A549 (cell line): ENCODE results near the gene MYLK4.

Source experiments
- BHLHE40 ChIP-seq: IDR thresholded peaks from 2 replicates; pipeline ENCODE4 v1.6.1; 2012; ENCODE audit warnings: low read depth, low read length, inconsistent platforms
- EHMT2 ChIP-seq: fragments of 200-600 bp; sonication (generic); IDR thresholded peaks from 2 replicates; pipeline ENCODE4 v1.6.1; 2016; ENCODE audit warnings: antibody characterized with exemption, low read depth, mild to moderate bottlenecking, moderate library complexity
- ESRRA ChIP-seq: fragments of 150-350 bp; IDR thresholded peaks from 2 replicates; pipeline ENCODE4 v1.6.1; 2014; ENCODE audit warnings: mild to moderate bottlenecking, low read length, borderline replicate concordance
- NPAS2 ChIP-seq: fragments of 250-450 bp; sonication (Bioruptor Pico); IDR thresholded peaks from 2 replicates; pipeline ENCODE4 v1.8.0; 2022; ENCODE audit warnings: mild to moderate bottlenecking, moderate library complexity, borderline replicate concordance
- RAD21 ChIP-seq, 2 experiments: fragments of >200 bp in 1 of 2; sonication (Bioruptor Twin) in 1 of 2; formaldehyde crosslinking in 1 of 2; IDR thresholded peaks in 1 of 2; conservative IDR thresholded peaks in 1 of 2; 2 replicates in 1 of 2; 3 replicates in 1 of 2; pipeline ENCODE4 v1.6.1; 2012 to 2018; ENCODE audit warnings: inconsistent platforms in 1 of 2
- RNF2 ChIP-seq: fragments of 200-600 bp; sonication (generic); IDR thresholded peaks from 2 replicates; pipeline ENCODE4 v1.6.1; 2016; ENCODE audit warnings: low read depth, mild to moderate bottlenecking, antibody characterized with exemption, moderate library complexity, borderline replicate concordance
- SREBF2 ChIP-seq: fragments of 450-650 bp; IDR thresholded peaks from 2 replicates; pipeline ENCODE4 v1.6.1; 2014; ENCODE audit warnings: mild to moderate bottlenecking, moderate library complexity
- TF ChIP-seq, protein P1 (sequence below): fragments of >200 bp; sonication (Bioruptor Twin); formaldehyde crosslinking; IDR thresholded peaks from 3 replicates; pipeline ENCODE4 v1.5.1; 2016
- TF ChIP-seq, protein P2 (sequence below): IDR thresholded peaks from 2 replicates; pipeline ENCODE4 v1.6.1; 2012

DNA sequence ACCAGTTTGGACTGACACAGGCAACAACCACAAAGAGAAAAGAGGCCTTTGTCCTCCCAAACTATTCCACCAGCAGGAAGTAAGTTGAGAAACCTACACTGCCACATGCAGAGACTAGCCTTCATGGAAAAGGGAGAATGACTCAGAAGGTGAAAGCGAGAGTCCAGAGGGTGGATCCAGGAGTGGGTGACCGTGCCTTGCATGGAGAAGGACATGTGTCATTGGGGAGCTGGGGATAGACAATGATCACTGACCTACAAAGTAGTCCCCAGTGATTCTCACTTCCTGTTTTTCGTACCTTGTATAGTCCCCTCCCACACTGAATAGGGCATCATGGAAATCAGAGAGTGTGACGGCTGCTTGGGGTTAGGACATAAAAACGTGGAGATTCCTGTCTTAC, 91.9 kb downstream of the MYLK4 start:
- no peak for TF ChIP-seq SREBF2
- TF ChIP-seq, protein P1, sequence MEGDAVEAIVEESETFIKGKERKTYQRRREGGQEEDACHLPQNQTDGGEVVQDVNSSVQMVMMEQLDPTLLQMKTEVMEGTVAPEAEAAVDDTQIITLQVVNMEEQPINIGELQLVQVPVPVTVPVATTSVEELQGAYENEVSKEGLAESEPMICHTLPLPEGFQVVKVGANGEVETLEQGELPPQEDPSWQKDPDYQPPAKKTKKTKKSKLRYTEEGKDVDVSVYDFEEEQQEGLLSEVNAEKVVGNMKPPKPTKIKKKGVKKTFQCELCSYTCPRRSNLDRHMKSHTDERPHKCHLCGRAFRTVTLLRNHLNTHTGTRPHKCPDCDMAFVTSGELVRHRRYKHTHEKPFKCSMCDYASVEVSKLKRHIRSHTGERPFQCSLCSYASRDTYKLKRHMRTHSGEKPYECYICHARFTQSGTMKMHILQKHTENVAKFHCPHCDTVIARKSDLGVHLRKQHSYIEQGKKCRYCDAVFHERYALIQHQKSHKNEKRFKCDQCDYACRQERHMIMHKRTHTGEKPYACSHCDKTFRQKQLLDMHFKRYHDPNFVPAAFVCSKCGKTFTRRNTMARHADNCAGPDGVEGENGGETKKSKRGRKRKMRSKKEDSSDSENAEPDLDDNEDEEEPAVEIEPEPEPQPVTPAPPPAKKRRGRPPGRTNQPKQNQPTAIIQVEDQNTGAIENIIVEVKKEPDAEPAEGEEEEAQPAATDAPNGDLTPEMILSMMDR, result no peak
- TF ChIP-seq, protein P2, sequence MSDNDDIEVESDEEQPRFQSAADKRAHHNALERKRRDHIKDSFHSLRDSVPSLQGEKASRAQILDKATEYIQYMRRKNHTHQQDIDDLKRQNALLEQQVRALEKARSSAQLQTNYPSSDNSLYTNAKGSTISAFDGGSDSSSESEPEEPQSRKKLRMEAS, result no peak
- no peak for TF ChIP-seq RNF2
- TF ChIP-seq NPAS2 (CRISPR knock-in tag), result no peak
- no peak for TF ChIP-seq RAD21 (conservative IDR thresholded peaks at IDR 0.05 in 1 of 2, IDR thresholded peaks at IDR 0.05 in 1 of 2)
- TF ChIP-seq EHMT2, result no peak
- TF ChIP-seq BHLHE40, result no peak
- no peak for TF ChIP-seq ESRRA
